ENCODE measurements around the gene EHD3. TPM values are rescaled to one million over a fixed set of nuclear protein-coding genes. Genes with fewer than 3 reads are reported as not detected.

The EHD3 gene
- total RNA-seq, 1 donor from 2014 or later, result 2.6 TPM

DNA sequence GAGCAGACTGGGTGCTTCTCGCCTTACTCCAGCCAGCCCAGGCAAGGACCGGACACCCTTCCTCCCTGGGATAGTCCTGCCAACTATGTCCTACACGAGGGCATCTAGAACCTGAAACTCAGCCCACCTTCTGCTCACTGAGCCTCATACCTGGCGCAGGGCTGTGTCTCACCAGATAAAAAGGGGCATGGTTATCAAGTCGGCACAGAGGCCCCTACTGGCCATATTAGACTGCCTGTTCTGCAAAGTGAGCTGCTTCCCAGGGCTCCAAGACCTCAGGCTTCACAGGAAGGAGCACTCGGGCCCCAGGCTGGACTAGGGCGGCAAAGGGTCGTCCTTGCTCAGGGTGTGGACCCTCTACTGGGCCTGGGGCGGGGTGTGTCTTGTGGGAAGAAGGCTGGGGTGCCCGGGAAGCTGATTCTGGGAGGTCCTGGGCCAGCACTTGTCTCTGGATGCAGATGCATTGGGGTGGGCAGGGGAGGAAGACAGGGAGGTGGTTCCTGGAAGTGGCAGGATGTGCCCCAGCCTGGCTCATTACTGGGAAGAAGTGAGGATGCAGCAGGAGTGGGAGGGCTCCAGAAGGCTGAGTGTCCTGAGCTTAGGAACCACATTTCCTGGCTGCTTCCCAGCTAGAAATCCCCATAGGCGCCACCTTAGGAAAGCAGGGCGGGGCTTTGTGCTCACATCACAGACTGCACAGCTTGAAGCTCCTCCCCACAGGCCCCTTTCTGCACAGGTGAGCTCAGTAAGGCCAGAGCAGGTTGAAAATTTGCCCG, 19.6 kb downstream of the EHD3 start:
- intact Hi-C loops (cut with micrococcal nuclease), result no loop called here

DNA sequence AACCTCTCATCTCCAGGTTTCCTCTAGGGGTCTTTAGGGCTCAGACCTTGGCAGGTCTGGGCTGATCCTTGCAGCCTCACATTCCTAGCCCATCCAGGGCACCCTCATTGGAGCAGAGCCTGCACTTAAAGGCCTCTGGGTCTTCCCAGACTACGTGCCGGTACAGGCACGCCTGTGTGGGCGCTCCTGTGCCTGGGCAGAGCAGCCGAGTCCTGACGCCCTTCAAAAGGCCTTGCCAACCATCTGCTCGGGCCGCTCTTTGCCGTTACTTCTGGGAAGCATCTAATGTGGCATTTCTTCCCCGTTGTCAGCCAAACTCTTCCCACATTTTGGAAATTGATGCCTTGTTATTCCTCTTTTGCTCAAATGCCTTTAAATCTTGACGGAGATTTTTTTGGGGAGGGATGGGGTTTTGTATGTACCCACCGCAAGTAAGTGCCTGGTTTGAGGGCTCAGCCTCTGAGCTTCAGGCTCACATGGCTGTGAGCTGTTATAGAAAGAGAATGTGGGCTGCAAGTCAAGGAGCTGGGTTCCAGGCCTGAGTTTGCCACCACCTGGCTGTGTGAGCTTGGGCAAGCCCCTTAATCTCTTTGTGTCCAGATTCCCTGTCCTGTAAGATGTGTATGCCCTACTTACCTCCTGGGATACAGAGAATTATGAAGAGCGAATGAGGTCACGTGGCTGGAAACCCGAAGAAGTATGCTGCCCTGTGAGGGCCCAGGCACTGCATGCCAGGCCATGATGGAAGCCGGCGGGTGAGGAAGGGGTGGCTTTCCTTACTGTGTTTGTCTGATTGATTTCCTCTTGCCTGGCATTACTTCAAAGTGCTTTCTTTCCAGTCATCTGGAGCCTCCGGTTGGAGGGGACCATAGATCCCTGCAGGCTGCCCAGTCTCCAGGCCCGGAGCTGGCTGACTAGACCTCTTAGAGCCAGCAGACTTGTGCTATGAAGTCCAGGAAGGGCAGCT, 20.6 kb downstream of the EHD3 start:
- intact Hi-C loops (cut with micrococcal nuclease), result no loop called here

DNA sequence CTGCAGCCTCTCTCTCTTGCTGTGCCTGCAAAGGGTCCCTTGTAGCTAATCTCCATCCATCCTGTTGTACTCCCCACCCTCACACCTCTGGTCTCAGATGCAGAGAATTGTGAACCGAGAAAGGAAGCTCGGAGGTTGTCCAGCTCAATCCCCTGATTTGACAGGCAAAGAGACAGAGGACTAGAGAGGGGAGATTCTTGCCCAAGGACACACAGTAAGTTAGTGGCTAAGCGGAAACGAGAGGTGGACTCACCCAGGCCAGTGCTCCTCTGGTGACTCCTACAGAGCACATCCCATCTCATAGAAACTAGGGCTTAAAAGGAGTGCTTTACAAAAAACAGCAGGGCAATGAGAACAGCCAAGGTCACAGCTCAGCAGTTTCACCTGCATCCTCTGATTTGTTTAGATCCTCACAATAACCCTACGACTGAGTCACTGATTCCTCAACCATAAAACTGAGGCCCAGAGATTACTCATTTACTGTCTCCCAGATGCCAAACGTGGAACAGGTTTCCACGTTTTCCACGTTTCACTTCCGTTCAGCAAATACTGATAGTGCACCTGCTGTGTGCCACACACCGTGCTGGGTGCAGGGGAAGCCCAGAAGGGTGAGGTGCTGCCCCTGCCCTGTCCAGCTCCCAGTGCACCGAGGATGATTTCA, 22.1 kb downstream of the EHD3 start:
- intact Hi-C loops (cut with micrococcal nuclease), result no loop called here

DNA sequence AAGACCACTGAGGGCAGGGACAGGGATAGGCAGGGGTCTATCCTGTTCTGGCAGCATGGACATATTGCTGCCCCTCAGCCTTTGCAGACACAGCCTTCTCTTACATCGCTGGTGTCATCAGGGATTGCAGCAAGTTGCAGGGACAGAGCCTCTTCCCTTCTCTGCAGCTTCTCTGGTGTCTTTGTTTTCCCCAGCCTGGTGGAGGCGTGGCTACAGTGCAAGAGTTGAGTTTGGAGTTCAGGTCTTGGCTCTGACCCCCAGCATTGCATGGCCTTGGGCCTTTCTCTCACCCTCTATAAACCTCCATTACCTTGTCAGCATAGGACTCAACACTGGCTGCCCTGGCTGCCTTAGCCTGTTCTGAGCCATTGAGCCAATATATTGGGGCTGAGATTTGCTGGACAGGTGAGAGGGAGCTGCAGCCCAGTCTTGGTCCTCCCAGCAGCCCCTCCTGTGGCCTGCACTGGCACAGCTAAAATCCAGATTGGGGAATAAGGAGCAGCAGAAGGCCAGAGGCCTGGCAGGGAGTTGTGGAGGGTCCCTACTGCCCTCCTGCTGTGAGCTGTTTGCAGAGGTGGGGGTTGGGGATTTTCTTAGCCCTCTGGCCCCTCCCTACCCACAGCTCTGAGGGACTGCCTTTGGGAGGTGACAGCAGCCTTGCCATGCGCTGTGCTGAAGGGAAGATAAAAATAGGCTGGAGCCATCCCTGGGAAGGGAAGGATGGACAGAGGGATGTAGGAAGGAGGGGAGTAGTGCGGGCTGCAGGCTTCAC, 22.8 kb downstream of the EHD3 start:
- intact Hi-C loops (cut with micrococcal nuclease), result no loop called here

DNA sequence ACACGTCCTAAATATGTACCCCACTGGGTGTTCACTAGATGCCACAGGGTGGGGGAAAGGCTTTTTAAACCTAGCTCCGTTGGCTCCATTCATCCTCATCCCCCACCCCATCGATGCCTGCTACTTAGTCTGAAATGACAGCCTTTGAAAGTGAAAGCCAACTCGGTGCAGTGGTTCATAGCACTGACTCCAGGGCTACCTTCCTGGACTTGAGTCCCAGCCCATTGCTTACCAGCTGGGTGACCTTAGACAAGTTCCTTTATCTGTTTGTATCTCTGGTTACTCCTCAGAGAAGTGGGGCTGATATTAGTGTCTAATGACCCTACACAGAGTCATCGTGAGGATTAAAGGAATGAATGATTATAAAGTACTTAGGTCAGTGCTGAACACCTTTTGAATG, 24.4 kb downstream of the EHD3 start:
- intact Hi-C loops (cut with micrococcal nuclease), result no loop called here

DNA sequence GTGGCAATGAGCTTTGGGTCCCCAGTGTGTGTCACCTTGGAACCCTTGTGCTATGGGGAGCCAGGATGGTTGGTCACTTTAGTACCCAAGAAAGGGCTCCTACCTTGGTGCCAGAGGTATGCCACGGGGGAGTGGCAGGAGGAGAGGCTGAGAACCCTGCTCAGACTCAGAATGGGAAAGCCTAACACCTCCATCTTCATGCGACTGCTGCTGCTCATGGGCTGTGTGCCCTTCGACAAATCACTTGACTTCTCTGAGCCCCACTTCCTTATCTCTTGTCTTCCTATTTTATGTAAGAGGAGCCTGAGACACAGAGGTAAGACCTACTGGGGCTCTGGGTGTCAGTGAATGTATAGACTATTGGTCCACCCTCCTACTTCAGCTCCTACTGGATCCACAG, 25.1 kb downstream of the EHD3 start:
- intact Hi-C loops (cut with micrococcal nuclease), result no loop called here

DNA sequence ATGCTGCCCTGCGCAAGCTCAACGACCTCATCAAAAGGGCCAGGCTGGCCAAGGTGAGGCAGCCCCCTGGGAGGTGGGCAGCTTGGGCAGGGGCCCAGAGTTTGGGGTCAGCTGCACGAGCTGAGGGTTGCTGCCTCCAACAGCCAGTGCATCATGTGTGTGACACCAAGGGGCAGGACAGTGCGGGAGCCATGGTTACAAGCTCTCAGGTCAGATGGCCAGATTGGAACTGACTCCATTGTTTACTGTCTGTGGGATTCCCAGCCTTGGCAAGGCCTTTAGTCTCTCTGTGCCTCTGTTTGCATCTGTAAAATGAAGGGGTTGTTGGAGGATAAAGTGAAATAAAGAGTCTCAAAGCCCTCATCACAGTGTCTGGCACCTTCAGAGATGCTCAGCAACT, 26.9 kb downstream of the EHD3 start:
- intact Hi-C loops (cut with micrococcal nuclease), result no loop called here

DNA sequence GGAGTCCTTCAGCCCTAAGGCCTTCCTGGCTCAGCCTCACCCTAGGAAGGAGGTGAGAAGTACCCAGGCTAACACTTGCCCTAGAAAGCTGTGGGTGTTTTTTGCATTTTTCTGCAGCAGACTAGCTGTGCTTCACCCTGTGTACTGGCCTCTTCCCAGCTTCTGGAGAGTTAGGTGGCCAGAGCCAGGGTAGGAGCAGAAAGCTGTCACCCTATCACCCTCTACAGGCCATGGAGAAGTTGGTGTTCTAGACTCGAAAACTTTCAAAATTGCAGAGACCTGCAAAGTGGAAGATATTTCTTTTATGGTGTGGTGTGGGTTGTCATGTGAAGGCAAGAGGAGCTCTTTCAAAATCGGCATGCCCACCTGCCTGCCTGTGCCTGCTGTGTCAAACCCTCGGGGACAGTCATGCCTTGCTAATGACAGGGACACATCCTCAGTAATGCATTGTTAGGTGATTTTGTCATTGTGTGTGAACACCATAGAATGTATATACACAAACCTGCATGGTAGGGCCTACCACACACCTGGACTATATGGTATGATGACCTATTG, 29.8 kb downstream of the EHD3 start:
- intact Hi-C loops (cut with micrococcal nuclease), result no loop called here

DNA sequence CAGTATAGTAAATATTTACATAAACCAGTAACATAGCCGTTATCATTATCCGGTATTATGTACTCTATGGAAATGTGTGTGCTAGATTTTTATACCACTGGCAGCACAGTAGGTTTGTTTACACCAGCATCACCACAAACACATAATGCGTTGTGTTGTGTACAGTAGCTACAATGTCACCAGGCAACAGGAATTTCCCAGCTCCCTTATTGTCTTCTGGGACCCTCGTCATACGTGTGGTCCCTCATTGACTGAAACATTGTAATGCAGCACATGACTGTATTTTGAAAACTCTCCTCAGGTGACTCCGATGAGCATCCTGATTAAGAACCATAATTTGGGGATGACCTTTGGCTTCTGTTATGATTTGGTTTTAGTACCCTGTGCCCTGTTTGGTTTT, 31.3 kb downstream of the EHD3 start:
- intact Hi-C loops (cut with micrococcal nuclease), result no loop called here

DNA sequence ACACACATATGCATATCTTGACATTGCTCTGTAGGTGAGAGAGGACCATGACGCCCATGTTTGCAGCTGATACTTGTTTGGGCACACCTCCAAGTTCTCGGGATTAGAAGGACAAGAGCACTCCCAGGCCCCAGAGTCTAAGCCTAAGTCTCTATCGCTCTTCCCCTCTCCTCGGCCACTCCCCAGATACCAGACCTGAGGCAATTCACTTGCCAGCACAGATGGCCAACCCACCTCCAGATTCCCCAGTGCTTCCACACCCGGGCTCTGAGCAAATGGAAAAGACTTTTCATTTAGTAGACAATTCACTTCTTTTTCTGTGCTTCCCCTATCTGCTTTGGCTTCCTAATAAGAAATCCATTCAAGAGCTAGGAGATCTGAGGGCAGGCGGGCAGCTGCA, 32.9 kb downstream of the EHD3 start:
- intact Hi-C loops (cut with micrococcal nuclease), result no loop called here

DNA sequence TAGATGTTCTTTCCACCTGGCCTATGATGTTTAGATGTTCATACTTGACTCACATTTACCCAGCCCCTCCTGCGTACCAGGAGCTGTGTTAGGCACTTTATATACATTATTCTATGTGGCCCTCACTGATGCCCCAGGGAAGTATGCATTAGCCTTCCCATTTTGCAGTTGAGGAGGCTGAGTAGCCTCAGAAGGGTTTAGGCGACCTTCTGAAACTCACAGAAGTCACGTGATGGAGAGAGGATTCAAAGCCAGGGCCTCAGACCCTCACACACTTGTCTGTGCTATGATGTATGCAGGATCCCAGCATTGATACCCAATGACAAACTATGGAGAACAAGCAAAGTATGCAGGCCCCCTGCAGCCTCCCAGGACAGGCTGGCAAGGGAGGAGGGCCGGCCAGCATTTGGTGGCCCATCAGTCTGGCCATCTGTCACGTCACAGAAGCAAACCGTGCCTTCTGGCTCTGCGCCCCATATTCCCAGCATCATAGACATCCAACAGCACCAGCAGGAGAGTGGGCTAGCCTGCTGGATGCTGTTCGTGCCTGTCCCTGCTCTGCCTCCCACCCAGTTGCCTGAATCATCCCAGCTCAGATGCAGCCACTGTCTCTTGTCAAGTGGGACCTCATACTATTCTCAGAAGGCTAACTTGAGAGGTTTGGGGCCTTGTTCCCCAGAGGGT, 33.6 kb downstream of the EHD3 start:
- intact Hi-C loops (cut with micrococcal nuclease), result no loop called here

DNA sequence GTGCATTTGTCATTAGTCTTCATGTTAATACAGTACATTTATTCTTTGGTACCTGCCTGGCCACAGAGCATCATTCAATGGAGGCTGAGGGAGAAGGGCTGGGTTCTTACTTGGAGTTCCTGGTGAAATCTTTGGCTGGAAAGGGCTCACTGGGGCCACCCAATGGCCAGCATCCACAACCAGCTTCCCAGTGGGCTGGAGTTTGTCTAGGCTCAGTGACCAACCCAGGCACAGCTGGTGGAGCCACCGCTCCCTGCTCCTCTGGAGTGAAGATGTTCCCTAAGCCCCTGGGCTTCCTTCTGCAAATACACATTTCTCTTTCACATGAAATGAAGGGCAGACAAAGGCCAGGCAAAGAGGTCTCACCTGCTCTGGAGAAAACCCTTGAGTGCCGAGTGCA, 34.4 kb downstream of the EHD3 start:
- intact Hi-C loops (cut with micrococcal nuclease), result no loop called here

DNA sequence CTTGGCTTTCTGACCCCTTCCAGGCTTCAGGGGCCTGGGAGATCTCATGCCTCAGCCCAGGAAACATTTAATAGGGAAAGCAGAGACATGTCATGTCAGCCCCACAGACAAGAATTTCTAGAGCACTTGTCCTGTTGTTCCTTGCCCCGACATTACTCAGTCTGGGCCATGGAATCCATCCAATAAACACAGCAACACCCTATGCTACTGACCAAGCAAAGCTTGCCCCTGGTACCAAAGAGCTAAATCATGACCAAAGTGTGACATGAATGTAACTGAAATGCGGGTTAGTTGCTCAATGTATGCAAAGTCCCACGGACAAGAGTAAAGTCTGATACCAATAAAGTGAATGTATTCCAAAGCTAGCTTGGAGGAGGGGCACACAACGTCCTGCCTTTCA, 35.1 kb downstream of the EHD3 start:
- intact Hi-C loops (cut with micrococcal nuclease), result no loop called here

DNA sequence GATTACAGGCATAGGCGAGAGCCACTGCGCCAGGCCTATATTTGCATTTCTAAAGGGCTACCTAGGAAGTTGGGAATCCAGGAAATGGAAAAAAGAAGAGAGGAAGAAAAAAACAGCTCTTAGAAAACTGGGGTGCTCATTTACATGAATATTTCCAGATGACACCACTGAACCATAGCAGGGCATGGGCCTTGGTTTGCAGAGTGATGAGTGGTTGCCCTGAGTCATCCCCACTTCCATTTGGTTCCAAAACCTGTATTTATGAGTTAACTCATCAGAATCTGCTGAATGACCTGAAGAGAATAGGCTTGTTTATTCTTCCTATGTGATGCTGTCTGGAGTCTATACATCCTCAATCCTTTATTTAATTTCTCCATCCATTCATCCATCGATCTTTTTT, 36.2 kb downstream of the EHD3 start:
- intact Hi-C loops (cut with micrococcal nuclease), result no loop called here

DNA sequence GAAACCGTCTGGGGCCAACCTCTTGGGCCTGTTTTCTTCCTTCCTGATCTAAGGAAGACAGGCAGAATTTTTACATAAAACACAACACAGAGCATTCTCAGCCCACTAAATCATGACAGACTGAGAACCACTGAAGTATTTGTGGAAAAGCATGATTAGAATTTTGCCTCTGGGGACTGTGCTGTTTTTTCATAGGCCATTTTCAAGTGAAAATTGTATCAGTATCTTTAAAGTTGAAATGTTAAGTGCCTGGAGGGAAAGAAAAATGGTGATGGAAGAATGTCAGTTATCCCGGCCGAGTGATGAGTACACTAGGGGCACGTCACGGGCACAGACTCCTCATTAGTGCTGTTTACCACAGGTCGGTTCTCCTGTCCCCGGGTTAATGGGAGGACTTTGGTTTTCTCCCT, 36.9 kb downstream of the EHD3 start:
- intact Hi-C loops (cut with micrococcal nuclease), result no loop called here

DNA sequence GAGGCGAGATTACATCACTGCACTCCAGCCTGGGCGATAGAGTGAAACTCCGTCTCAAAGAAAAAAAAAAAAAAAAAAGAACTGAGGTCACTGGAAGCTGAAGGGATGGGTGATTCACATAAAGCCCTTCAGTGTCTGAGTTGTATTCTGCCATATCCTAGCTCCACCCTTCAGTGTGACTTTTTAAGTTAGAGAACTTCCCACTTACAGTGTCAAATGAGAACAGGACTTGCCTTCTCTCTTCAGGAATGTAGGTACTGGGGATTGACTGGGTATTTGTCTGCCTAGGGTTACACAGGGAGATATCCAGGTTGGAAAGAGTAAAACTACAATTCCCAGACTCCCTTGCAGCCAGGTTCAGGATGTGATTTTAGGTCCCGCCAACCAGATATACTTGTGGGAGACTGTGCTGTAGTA, 37.9 kb downstream of the EHD3 start:
- intact Hi-C loops (cut with micrococcal nuclease), result no loop called here

DNA sequence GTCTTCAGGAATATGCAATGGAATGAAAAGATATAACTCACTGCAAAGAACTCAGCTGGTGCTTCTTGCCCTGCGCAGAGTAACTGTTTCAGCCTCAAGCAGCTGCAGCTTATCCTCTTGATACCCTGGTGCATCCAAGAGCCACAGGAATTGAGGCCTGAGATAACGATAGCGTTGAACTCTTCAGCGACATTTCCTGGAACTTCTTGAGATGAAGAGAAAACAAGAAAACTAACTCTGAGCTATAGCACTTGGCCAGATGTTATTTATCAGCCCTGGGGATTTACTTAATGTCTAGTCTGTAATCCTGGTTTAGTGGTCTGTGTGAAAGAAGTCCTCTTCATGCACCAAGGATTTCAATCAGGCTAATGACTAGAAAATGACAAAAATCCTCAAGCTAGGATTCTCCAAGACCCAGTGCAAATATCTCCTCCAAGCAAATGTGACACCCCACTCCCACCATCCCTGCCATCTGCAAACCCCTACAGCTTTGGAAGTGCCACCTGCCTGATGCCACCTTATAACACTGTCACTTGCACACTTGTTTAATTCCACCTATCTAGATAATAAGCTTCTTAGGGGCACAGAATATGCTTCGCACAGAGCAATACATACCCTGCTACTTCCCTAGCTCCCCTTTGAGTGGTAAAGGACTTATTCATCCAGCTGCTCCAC, 40.6 kb downstream of the EHD3 start:
- intact Hi-C loops (cut with micrococcal nuclease), result no loop called here

DNA sequence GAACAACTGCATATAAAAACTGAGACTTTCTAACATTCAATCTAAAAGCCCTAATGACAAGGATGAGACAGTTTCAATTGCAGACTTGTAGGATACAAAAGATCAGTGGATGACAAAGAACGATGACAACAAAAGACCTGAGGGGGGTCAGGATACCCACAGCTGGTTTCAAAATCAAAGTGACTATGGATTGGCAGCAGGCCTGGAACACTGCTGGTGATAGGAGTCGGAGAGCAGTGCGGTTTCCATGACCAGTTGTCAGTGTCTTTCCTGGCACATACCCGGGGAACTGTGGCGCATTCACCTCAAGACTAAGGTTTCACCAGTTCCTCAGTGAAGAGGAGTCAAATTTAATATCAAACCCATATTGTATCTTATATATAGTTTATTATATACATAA, 42.0 kb downstream of the EHD3 start:
- intact Hi-C loops (cut with micrococcal nuclease), result no loop called here

DNA sequence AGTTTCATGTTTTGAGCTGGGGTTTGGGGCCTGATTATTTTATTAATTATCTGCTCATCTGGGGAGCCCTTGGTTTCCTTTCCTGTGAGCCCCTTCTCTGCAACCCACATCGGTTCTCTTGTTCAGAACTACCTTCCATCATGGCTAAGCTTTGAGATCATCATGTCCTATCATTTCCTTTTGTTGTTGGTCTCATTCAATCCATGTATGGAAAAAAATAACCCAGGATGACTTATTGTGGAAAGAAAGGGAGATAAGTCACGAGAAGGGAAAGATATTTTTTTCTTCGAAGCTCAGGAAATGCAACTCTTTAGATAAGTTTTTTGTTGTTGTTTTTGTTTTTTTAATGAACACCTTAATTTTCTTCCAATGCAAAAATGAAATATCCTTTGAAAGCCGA, 43.7 kb downstream of the EHD3 start:
- intact Hi-C loops (cut with micrococcal nuclease), result no loop called here

DNA sequence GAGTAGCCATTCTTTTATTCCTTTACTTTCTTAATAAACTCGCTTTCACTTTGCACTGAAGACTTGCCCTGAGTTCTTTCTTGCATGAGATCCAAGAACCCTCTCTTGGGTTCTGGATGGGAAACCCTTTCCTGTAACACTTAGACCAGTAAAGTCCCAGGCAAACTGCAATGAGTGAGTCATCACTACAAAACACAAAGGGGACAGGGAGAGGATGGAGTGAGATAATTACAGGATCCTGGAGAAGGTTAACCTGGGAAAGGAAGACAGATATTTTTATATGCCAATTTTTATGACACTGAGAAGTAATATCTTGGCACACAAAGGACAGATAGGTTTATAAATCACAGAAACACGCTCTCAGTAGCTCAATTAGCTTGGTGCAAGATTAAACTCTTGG, 48.7 kb downstream of the EHD3 start:
- intact Hi-C loops (cut with micrococcal nuclease), result no loop called here
